ENCODE measurements around the gene FAM199X. TPM values are rescaled to one million over a fixed set of nuclear protein-coding genes. Genes with fewer than 3 reads are reported as not detected.
A peak's percentile ranks its signal among the peaks of the same experiment; 100 is the strongest.

FAM199X gene
- total and polyA plus RNA-seq, 2 donors (not counting 1 experiment from before 2014, with no cell fraction given), result 6.7 to 21.1 TPM

GRCh38 chrX:104193485-104193884, 27.2 kb downstream of the FAM199X start:
- no peak overlapping the region for H3K4me2 ChIP-seq (ENCODE audit: extremely low read depth, insufficient read depth, low read length)
- no peaks in the 10 kb centered on the region for H3K9me3 ChIP-seq (ENCODE audit: control insufficient read depth, insufficient read depth, low read depth, low read length)
- H3K4me1 ChIP-seq (ENCODE audit: control insufficient read depth, extremely low read depth, insufficient read depth, low read length), result no peaks in the 10 kb centered on the region
- H3K4me3 ChIP-seq (replicated peaks in 1 of 4; ENCODE audit: control extremely low read depth in 1 of 4, insufficient read depth in 1 of 4, low read depth in 3 of 4, low read length in 4 of 4), result no peak overlapping the region
- H3K9ac ChIP-seq (ENCODE audit: insufficient read depth, low read length), result no peak overlapping the region
- no peaks in the 10 kb centered on the region for H3K79me2 ChIP-seq (ENCODE audit: control insufficient read depth, insufficient read depth, low read length)
- no peaks in the 10 kb centered on the region for H3K36me3 ChIP-seq (ENCODE audit: control insufficient read depth, insufficient read depth, low read length)
- no peaks in the 10 kb centered on the region for H3K27me3 ChIP-seq (ENCODE audit: control insufficient read depth, insufficient read depth, low read length)
- no peak for DNase-seq (ENCODE audit: low read depth in 2 of 2)
- no peak for TF ChIP-seq CTCF (conservative IDR thresholded peaks at IDR 0.05 in 1 of 2, IDR thresholded peaks at IDR 0.05 in 1 of 2; ENCODE audit: low read depth in 1 of 2, low read length in 2 of 2)
- TF ChIP-seq EZH2 (IDR thresholded peaks at IDR 0.05; ENCODE audit: low read length, missing control alignments), result no peak
- H4K20me1 ChIP-seq (ENCODE audit: control insufficient read depth, extremely low read depth, insufficient read depth, low read length), result no peaks in the 10 kb centered on the region
- H2AFZ ChIP-seq (ENCODE audit: low read length), result no peak overlapping the region
- H3K27ac ChIP-seq (ENCODE audit: insufficient read depth, low read length), result no peak overlapping the region

GRCh38 chrX:104195013-104195412, 28.8 kb downstream of the FAM199X start:
- no peaks in the 10 kb centered on the region for H3K36me3 ChIP-seq (ENCODE audit: control insufficient read depth, insufficient read depth, low read length)
- H3K79me2 ChIP-seq (ENCODE audit: control insufficient read depth, insufficient read depth, low read length), result no peaks in the 10 kb centered on the region
- H3K4me1 ChIP-seq (ENCODE audit: control insufficient read depth, extremely low read depth, insufficient read depth, low read length), result no peaks in the 10 kb centered on the region
- no peak overlapping the region for H3K4me2 ChIP-seq (ENCODE audit: extremely low read depth, insufficient read depth, low read length)
- no peaks in the 10 kb centered on the region for H3K9me3 ChIP-seq (ENCODE audit: control insufficient read depth, insufficient read depth, low read depth, low read length)
- H3K27ac ChIP-seq (ENCODE audit: insufficient read depth, low read length), result no peak overlapping the region
- TF ChIP-seq EZH2 (IDR thresholded peaks at IDR 0.05; ENCODE audit: low read length, missing control alignments), result no peak
- no peak for TF ChIP-seq CTCF (conservative IDR thresholded peaks at IDR 0.05 in 1 of 2, IDR thresholded peaks at IDR 0.05 in 1 of 2; ENCODE audit: low read depth in 1 of 2, low read length in 2 of 2)
- no peak for DNase-seq (ENCODE audit: low read depth in 2 of 2)
- H3K9ac ChIP-seq (ENCODE audit: insufficient read depth, low read length), result no peak overlapping the region
- no peaks in the 10 kb centered on the region for H4K20me1 ChIP-seq (ENCODE audit: control insufficient read depth, extremely low read depth, insufficient read depth, low read length)
- no peak overlapping the region for H2AFZ ChIP-seq (ENCODE audit: low read length)
- no peak overlapping the region for H3K4me3 ChIP-seq (replicated peaks in 1 of 4; ENCODE audit: control extremely low read depth in 1 of 4, insufficient read depth in 1 of 4, low read depth in 3 of 4, low read length in 4 of 4)
- H3K27me3 ChIP-seq (ENCODE audit: control insufficient read depth, insufficient read depth, low read length), result no peaks in the 10 kb centered on the region

- H4K20me1 ChIP-seq (ENCODE audit: control insufficient read depth, extremely low read depth, insufficient read depth, low read length), result no peaks in the 10 kb centered on the region
- H3K79me2 ChIP-seq (ENCODE audit: control insufficient read depth, insufficient read depth, low read length), result no peaks in the 10 kb centered on the region
- H3K27ac ChIP-seq (ENCODE audit: insufficient read depth, low read length), result no peak overlapping the region
- no peaks in the 10 kb centered on the region for H3K4me1 ChIP-seq (ENCODE audit: control insufficient read depth, extremely low read depth, insufficient read depth, low read length)
- no peak overlapping the region for H3K9ac ChIP-seq (ENCODE audit: insufficient read depth, low read length)
- TF ChIP-seq CTCF (conservative IDR thresholded peaks at IDR 0.05 in 1 of 2, IDR thresholded peaks at IDR 0.05 in 1 of 2; ENCODE audit: low read depth in 1 of 2, low read length in 2 of 2), result peak; percentile 55 to 72
- no peak for TF ChIP-seq EZH2 (IDR thresholded peaks at IDR 0.05; ENCODE audit: low read length, missing control alignments)
- no peaks in the 10 kb centered on the region for H3K27me3 ChIP-seq (ENCODE audit: control insufficient read depth, insufficient read depth, low read length)
- H3K9me3 ChIP-seq (ENCODE audit: control insufficient read depth, insufficient read depth, low read depth, low read length), result no peaks in the 10 kb centered on the region
- H2AFZ ChIP-seq (ENCODE audit: low read length), result no peak overlapping the region
- no peaks in the 10 kb centered on the region for H3K36me3 ChIP-seq (ENCODE audit: control insufficient read depth, insufficient read depth, low read length)
- H3K4me2 ChIP-seq (ENCODE audit: extremely low read depth, insufficient read depth, low read length), result no peak overlapping the region
- peak in 1 of 2 donors; percentile 40 for DNase-seq (ENCODE audit: low read depth in 2 of 2)
- no peak overlapping the region for H3K4me3 ChIP-seq (replicated peaks in 1 of 4; ENCODE audit: control extremely low read depth in 1 of 4, insufficient read depth in 1 of 4, low read depth in 3 of 4, low read length in 4 of 4)
Observed at GRCh38 chrX:104195489-104196084, 29.3 kb downstream of the FAM199X start.

Measured in fibroblast of lung (primary cell).